ENCODE data around the gene PTTG1IP.

PTTG1IP gene

DNA sequence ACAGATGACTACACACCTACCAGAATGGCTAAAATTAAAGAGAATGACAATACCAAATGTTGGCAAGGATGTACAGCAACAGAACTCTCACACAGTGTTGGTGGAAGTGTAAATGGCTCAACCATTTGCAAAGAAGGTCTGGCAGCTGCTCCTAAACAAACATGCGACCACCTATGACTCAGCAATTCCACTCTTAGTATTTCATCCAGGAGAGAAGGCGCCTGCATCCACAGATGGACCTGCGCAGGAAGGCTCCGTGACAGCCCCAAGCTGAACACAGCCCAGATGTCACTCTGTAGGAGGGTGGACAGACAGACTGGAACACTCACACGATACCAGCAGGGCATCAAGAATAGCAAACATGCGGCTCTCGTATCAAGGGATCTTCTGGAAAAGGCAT is 6.7 kb downstream of the PTTG1IP start:
- DNase-seq (ENCODE audit: low read depth in 1 of 2, low spot score in 1 of 2) = no peak

- DNase-seq (ENCODE audit: low read depth in 1 of 2, low spot score in 1 of 2) = no peak
These were observed 7.8 kb downstream of the PTTG1IP start for GRCh38 chr21:44865561-44866280.

DNA sequence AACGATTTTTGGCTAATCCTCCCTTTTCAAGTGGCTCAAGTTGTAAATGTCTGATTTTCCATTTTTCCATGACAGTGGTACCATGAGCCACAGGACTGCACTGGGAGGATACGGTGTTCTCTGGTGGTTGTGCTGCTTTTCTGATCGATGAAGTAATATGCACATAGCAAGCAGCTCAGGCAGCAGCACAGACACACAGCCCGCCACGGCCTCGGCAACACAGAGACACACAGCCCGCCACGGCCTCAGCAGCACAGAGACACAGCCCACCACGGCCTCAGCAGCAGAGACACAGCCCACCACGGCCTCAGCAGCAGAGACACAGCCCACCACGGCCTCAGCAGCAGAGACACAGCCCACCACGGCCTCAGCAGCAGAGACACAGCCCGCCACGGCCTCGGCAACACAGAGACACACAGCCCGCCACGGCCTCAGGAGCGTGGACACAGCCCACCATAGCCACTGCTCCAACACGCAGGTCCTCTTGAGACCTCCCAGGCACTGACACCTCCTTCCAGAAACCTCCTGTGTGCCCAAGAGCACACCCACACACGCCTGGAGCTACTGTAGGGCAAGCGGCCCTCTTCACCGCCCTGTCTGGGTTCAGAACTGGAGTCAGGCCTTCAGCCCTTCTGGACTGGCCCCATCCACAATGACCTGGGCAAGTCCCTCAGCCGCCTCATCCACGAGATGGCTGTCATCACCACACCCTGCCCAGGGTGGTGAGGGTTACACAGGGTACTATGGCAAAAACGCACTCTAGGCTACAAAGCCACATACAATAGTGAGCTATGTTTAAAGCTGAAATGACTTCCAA is 10.4 kb downstream of the PTTG1IP start:
- DNase-seq (ENCODE audit: low read depth in 1 of 2, low spot score in 1 of 2) = no peak

DNA sequence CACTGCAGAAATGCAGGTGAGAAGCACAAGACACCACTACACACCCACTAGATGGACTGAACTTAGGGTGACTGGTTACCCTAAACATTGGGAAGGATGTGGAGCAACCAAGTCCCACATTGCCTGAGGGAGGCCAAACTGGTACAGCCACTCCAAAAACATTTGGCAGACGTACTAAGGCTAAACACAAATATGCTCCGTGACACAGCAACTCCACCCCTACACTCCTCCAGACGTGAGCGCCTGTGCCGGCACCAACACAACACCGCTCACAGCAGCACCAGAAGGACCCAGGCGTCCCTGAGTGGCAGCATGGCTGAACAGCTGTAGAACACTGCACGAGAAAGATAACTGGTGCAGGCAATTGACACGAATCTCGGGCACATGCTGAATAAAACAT is 14.7 kb downstream of the PTTG1IP start:
- DNase-seq (ENCODE audit: low read depth in 1 of 2, low spot score in 1 of 2) = no peak

- no peak for DNase-seq (ENCODE audit: low read depth in 1 of 2, low spot score in 1 of 2)
These were observed 15.2 kb downstream of the PTTG1IP start for GRCh38 chr21:44858291-44858690.

- DNase-seq (ENCODE audit: low read depth in 1 of 2, low spot score in 1 of 2) = no peak
These were observed 16.2 kb downstream of the PTTG1IP start for GRCh38 chr21:44857127-44857892.

DNA sequence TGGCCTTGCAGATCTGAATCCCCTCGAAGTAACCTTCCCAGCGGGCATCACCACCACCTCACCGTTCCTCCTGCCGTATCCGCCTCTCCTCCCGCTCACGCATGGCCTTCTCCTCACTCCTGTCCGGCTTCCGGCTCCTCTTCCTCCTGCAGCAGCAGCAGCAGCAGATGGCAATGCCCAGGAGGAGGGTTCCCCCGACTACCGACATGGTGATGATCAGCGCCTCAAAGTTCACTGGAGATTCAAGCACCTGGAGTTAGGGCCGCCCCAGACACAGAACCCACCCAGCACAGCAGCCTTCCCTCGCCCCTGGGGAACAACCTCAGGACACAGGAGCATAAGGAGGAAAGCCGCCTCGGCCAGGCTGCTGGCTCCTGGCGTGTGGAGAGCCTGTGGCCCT is 17.4 kb downstream of the PTTG1IP start:
- no peak for DNase-seq (ENCODE audit: low read depth in 1 of 2, low spot score in 1 of 2)

- DNase-seq (ENCODE audit: low read depth in 1 of 2, low spot score in 1 of 2) = no peak
These were observed 17.9 kb downstream of the PTTG1IP start for GRCh38 chr21:44855572-44855971.

- DNase-seq (ENCODE audit: low read depth in 1 of 2, low spot score in 1 of 2) = no peak
These were observed 18.6 kb downstream of the PTTG1IP start for GRCh38 chr21:44854664-44855446.

GRCh38 chr21:44854391-44854663 is 19.2 kb downstream of the PTTG1IP start:
- DNase-seq (ENCODE audit: low read depth in 1 of 2, low spot score in 1 of 2) = no peak

DNA sequence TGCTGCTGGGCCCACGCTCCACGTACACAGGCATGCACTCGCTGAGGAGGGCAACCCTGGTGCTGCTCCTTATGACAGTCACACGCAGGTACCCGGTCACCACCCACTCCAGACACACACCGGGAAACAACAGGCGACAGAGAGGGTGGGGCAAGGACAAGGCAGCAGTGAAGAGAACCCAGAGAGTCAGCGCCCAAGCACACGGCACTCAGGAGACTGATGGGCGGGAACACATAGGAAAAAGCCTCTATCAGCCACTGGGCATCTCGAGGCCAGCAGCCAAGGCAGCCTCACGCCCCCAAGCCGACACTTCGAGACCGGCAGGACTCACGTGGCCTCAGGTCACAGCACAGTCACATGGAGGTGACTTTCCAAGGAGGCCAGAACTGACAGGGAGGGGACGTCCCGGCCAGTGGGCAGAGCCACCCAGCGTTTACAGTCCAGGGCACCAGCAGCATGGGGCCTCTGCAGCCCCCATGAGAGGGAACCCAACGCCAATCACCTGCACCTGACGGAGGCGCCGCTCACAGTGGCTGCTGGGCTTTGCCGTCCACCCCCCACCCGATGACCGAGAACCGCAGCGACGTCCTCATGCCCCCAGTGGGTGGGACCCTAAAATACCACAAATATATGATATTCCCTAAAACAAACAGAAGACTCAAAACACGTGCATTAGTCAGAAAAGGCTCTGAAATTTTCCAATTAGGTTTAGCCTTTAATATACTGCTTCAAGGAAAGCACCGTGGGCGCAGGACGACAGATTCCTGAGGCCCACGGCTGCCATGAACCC is 19.7 kb downstream of the PTTG1IP start:
- no peak for DNase-seq (ENCODE audit: low read depth in 1 of 2, low spot score in 1 of 2)

- no peak for DNase-seq (ENCODE audit: low read depth in 1 of 2, low spot score in 1 of 2)
These were observed 22.4 kb downstream of the PTTG1IP start for GRCh38 chr21:44850905-44851657.

DNA sequence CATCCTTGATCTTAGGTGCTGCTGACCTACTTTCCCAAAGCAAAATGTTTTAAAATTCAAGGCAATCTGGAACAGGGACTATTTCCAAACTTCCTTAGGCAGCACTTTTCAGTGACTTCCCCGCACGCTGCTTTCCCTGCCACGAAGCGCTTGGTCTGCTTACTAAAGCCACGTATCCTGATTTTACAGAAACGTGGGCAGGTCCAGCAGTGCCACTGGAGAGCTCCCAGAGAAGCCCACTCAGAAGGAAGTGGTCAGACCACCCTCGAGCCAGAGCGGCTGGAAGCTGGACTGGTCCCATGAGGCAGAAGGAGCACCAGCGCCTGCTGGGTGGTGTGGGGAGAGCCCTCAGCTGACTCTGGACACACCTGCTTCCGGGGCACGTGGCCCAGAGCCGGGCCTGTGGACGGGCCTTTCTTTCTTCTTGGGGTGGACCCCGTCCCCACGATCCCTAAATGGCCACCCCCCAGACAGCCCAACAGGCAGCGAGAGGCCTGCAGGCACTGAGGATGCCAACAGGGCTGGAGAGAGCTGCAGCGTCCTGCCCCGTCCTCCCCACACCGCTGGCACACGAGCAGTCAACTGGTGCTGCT is 23.2 kb downstream of the PTTG1IP start:
- DNase-seq (ENCODE audit: low read depth in 1 of 2, low spot score in 1 of 2) = no peak

DNA sequence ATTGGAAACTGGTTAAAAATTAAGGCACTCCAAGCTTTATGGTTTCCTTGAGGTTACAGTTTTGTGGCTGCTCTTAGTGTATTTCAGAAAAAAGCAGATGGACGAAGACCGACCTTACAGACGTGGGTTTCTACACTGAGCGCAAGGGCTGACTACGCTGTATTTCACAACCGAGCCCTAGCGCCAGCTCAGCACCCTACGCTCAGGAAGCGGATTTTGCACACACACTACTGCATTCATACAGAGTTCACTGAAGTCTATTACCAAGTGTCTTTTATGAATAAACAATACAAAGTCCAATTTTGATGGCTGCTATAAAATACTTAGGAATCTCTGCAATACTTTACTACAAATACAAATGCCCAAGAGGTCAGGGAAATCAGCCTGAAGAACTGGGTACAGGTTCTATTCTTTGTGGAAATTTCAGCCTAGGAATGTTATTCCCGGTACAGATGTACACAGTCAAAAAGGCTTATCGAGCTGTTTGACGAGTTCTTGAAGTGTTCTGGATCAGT is 23.8 kb downstream of the PTTG1IP start:
- DNase-seq (ENCODE audit: low read depth in 1 of 2, low spot score in 1 of 2) = no peak

GRCh38 chr21:44848821-44849521 is 24.5 kb downstream of the PTTG1IP start:
- DNase-seq (ENCODE audit: low read depth in 1 of 2, low spot score in 1 of 2) = no peak

- no peak for DNase-seq (ENCODE audit: low read depth in 1 of 2, low spot score in 1 of 2)
These were observed 26.0 kb downstream of the PTTG1IP start for GRCh38 chr21:44847261-44848056.

DNA sequence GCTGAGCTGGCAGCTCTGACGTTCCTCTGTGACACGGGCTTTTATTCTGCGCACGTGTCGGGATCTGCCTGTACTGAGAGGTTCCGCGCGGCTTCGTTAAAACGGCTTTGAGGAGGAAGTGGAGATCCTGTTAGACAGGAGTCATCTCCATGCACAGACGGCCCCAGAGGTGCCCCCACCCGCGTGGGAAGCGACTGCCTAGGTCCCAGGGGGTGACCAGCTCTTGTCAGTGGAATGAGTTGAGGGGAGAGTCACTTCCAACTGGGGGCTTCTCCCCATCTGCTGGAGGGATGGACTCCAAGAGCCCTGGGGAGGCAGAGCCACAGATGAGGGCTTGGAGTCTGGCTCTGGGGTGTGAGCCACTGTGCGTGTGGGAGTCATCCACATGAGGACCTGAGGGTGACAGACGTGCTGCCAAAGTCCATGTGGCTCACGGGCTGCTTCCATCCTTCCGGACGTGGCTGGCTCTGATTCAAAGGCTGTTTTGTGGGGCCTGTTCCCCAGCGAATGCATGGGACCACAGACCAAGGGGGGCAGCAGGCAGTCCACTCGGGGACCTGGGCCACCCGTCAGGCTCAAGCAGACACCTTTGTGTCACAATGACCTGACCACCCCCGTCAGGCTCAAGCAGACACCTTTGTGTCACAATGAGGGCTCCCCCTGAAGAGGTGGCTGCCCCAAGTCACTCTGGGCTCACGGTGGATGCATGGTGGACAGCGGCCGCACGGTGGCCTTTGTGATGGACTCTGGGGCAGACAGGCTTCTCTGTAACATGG is 26.8 kb downstream of the PTTG1IP start:
- no peak for DNase-seq (ENCODE audit: low read depth in 1 of 2, low spot score in 1 of 2)
